ENCODE measurements around the gene BMP7.

- TF ChIP-seq YY1 (IDR thresholded peaks at IDR 0.05; ENCODE audit: insufficient read depth, insufficient read length) (no peak), ZNF274 (IDR thresholded peaks at IDR 0.05; ENCODE audit: low read depth, low read length) (no peak), SUZ12 (IDR thresholded peaks at IDR 0.05; ENCODE audit: extremely low read depth, insufficient read depth, insufficient read length) (no peak)
Observed at GRCh38 chr20:57122536-57123489, 143.6 kb downstream of the BMP7 start.
